HG02763 (cell line): ENCODE measurements around the gene CPS1.

Source experiments
- ATAC-seq: cut with Tn5 transposase; IDR thresholded peaks from one replicate; pipeline ENCODE4 v1.9.1; 2021; ENCODE audit warnings: mild to moderate bottlenecking, moderate library complexity; ENCODE audit not compliant: unreplicated experiment

The CPS1 gene

DNA sequence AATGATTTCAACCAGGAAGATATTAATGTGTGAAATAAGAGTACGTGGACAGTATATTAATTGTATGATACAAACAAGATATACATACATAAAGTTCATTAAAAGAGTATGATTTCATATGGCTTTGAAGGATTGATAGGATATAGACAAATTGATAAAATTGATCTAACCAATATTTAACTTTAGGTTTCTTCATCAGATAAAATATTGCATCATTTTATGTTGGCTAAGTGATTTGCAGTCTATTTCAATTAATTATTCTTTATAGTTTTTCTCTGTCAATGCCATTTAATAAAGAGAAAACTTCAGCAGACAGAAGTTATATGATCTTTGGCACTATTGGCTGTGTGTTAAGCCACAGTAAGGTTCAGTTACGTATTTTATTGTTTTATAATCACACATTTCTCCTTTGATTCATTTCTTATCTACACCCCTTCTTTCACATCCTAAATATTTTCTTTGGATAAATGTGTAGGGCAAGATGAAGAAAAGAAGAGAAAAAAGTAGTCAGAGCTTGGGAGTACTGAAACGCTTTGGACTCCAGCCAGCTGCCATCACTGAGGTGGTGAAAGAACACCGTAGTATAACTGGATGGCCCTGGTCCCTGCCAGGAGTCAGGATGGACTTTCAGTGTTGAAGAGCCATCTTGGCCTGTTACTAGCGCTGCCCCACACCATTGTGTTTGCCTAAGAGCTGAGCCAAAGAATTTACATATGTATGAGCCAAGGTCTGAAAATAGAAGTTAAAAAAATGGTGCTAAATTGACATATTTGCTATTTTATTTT is 9.8 kb upstream of the CPS1 start:
- ATAC-seq: no peak

GRCh38 chr2:210548031-210548430 is 8.4 kb upstream of the CPS1 start:
- no peak for ATAC-seq

GRCh38 chr2:210548878-210549384 is 7.5 kb upstream of the CPS1 start:
- ATAC-seq: no peak

- ATAC-seq: no peak
Observed at GRCh38 chr2:210551001-210551400, 5.4 kb upstream of the CPS1 start.

DNA sequence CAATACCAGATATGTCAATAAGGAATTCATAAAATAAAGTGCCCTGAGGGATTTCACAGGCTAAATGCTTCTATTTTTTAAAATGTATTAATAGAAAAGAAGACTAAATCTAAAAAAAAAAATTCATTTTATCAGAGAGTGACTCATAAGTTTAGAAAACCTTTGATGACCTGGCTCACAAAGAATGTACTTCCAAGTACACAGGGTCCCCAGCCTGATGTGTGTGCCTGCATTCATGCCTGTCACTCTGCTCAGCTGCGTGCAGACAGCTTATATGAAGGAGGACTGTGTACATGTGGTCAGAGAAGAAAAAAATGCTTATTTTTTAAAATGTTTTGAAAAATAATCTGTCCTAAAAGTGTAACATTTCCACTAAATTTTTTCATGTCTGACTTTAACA is 3.0 kb upstream of the CPS1 start:
- no peak for ATAC-seq

- no peak for ATAC-seq
Observed at GRCh38 chr2:210555555-210555954, 844 bp upstream of the CPS1 start.

DNA sequence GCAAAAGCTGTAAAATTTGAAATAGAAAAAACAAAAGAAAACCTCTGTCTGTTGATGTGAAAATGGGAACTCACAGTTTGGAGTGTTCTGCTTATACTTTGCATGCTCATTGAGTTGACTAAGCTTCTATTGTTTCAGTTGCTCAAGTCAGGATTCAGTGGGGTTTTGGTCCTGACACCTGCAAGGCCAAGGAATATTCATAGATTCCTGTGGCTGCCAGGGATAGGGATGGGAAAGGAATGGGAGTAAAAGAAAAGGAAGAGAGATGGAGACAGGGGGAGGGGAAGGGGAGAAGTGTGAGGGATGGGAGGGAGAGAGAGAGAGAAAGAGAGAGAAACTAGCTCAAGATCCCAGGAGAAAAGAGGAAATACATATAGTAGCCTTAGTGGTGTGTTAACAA is 1.3 kb downstream of the CPS1 start:
- ATAC-seq: no peak

GRCh38 chr2:210558708-210559107 is 2.3 kb downstream of the CPS1 start:
- ATAC-seq: no peak

- no peak for ATAC-seq
Observed at GRCh38 chr2:210559182-210559581, 2.8 kb downstream of the CPS1 start.

- ATAC-seq: no peak
Observed at GRCh38 chr2:210561475-210561874, 5.1 kb downstream of the CPS1 start.

DNA sequence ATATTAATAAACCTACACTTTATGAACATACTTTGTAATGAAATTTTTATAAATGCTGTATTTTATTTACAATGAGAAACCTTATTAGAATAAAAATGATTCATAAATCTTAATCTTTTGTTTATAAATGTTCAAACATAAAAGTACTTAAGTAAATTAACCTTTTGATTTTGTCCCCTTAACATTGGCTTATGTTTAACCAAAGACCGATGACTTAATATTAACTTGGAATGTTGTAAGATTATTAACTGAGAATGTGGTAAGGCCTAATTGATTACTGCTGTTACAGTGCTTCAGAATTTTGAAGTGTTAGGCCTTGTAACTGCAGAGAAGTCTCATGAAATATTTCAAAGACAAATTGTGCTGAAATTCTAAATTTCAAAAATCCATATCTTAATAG is 5.7 kb downstream of the CPS1 start:
- ATAC-seq: no peak

DNA sequence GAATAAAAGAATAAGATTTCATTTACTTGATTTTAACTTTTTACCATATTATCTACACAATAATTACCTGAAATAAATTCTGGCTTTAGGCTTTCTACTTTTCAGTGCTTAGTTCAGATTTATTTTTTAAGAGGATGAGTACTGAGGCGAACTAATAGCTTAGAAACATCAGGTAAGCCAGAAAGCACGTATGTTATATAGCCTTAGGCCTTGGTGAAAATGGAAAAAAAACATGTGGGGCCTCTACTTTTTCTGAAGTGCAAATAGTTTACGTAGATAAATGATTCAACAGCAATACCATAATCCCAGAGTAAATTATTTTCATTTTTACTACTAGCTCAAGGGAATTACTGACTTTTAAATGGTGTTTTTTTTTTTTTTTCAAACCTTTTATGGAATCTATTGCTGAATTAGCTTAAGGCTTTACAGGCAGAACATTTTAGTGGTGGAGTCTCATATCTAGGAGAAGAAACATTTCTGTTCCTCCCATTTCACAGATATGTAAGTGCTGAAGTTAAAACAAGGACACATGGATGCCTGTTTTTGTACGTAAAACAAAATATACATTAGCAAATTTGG is 6.2 kb downstream of the CPS1 start:
- ATAC-seq: no peak

- no peak for ATAC-seq
Observed at GRCh38 chr2:210567279-210567678, 10.9 kb downstream of the CPS1 start.

GRCh38 chr2:210568108-210568507 is 11.7 kb downstream of the CPS1 start:
- ATAC-seq: no peak

GRCh38 chr2:210577263-210578071 is 21.1 kb downstream of the CPS1 start:
- peak; percentile 91 for ATAC-seq

DNA sequence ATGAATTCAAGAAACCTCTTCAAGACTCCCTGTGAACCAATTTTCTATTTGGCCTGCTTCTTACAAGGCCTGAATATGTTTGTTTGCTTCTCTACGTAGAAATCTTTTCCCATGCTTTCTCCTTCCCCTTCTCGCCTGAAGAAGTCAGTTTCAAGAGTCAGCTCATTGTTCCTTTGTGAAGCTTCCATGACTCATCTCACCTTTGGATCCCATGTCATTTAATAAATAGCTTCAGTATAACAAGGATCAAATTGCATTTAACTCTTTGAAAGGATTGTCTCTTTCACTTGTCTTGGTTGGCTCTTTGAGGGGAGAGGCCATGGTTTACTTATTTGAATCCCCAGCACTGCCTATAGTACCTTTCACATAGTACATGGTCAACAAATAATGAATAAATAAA is 28.4 kb downstream of the CPS1 start:
- no peak for ATAC-seq

DNA sequence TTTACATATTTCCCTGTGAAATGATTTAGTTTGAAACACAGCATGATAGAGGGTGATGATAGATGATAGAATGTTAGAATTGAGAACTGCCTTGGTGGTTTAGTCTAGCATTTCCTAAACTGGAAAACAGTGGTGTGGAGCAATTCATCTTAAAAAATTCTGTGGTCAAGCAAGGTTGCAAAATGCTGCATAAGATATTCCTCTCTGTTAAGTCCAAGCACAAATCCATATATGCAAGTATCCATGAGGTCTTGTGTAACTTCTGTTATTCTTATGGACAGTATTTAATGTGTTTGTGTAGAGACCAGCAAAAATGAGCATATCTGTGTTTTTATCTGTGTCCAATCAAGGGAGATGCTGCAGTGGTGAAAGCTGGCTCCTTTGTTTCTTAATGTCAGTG is 30.0 kb downstream of the CPS1 start:
- no peak for ATAC-seq

DNA sequence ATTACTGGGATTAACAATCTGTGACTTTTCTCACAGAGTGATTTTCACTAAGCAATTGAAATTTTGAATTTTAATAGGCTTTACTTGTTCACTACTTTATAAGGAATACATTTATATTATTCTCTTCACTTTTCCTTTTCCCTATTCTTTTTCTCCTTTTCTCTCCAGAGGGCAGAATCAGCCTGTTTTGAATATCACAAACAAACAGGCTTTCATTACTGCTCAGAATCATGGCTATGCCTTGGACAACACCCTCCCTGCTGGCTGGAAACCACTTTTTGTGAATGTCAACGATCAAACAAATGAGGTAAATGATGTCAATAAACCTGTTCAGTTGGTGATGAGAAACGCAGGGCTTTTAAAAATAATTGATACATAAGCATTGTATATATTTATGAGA is 35.3 kb downstream of the CPS1 start:
- ATAC-seq: no peak

GRCh38 chr2:210592726-210593125 is 36.3 kb downstream of the CPS1 start:
- ATAC-seq: no peak

- no peak for ATAC-seq
Observed at GRCh38 chr2:210593166-210593565, 36.8 kb downstream of the CPS1 start.

DNA sequence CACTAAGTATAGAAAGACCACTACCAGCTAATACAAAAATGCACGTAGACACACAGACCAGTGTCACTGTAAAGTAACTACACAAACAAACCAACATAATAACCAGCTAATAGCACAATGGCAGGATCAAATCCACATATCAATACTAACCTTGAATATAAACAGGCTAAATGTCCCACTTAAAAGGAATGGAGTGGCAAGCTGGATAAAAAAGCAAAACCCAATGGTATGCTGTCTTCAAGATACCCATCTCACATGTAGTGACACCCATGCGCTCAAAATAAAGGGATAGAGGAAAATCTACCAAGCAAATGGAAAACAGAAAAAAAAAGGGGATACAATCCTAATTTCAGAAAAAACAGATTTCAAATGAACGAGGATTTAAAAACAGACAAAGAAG is 41.8 kb downstream of the CPS1 start:
- no peak for ATAC-seq

GRCh38 chr2:210599476-210599875 is 43.1 kb downstream of the CPS1 start:
- no peak for ATAC-seq
